A549 treated with CpdA at 1 μM for 4 hours (cell line): ENCODE data around the gene HBB. TPM values are rescaled to one million over a fixed set of nuclear protein-coding genes. Genes with fewer than 3 reads are reported as not detected.

Source experiments
- total RNA-seq: library from RNA; stranded (reverse); fragments of 200-300 nt; extraction: Qiagen RNA extraction; gene quantifications from 5 replicates; pipeline ENCODE4 v1.2.3, GENCODE V29; 2022; ENCODE audit warnings: low read depth

Gene HBB
- total RNA-seq = not detected in 5 replicates

GRCh38 chr11:5226732-5227310, at the start of gene HBB:
TSS of gene HBB (minus strand) at chr11:5227071. CDS start at chr11:5227021, 50 bp downstream.

DNA sequence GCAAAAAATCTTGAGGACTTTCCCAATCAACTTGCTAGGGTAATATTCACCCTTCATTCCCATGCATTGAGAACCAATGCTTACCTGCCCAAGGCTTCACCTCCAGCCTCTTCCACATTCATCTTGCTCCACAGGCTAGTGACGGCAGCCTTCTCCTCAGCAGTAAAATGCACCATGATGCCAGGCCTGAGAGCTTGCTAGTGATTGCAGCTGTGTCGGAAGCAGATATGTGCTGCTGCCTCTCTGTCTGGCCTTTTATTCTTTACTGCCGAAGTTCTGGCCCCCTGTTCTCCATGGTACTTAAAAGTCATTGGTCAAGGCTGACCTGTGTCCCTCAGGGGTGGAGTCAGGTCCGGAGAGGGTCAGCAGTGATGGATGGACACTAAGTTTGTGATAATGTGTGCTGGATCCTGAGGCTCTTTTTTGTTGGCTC, 42.9 kb upstream of the HBB start, which contains the start of gene HBE1:
Gene HBE1 (minus strand): TSS at position 231 of the 433 bp plus-strand sequence. CDS start 55 bp downstream, at position 176.

GRCh38 chr11:5254646-5255413, 28.0 kb upstream of the HBB start, which contains the start of gene HBG2:
TSS of gene HBG2 (minus strand) at chr11:5254781. CDS start at chr11:5254728, 53 bp downstream.

DNA sequence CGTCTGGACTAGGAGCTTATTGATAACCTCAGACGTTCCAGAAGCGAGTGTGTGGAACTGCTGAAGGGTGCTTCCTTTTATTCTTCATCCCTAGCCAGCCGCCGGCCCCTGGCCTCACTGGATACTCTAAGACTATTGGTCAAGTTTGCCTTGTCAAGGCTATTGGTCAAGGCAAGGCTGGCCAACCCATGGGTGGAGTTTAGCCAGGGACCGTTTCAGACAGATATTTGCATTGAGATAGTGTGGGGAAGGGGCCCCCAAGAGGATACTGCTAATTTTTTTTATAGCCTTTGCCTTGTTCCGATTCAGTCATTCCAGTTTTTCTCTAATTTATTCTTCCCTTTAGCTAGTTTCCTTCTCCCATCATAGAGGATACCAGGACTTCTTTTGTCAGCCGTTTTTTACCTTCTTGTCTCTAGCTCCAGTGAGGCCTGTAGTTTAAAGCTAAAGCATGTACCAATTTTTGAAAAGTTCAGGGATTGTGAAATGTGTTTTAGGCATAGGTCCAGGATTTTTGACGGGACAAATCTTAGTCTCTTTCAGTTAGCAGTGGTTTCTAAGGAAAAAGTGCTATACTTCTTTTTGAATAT, 23.0 kb upstream of the HBB start, which contains the start of gene HBG1:
Gene HBG1 (minus strand): TSS at position 51 of the 590 bp plus-strand sequence. CDS start 53 bp downstream, outside the sequence.

DNA sequence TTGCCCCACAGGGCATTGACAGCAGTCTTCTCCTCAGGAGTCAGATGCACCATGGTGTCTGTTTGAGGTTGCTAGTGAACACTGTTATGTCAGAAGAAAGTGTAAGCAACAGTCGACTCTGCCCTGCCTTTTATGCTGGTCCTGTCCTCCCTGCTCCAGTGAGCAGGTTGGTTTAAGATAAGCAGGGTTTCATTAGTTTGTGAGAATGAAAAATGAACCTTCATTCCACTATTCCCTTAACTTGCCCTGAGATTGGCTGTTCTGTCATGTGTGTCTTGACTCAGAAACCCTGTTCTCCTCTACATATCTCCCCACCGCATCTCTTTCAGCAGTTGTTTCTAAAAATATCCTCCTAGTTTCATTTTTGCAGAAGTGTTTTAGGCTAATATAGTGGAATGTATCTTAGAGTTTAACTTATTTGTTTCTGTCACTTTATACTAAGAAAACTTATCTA, 7.5 kb upstream of the HBB start, which contains the start of gene HBD:
Gene HBD (minus strand): TSS at position 103 of the 454 bp plus-strand sequence. CDS start 50 bp downstream, at position 53.

GRCh38 chr11:5200582-5200981, 26.3 kb downstream of the HBB start, which contains the start of gene OR51V1:
TSS of gene OR51V1 (minus strand) at chr11:5200682. CDS start at chr11:5200682, 0 bp downstream.

Other genes with a start within 250 kb of the HBB start
- not detected in 5 replicates for gene OR51L1, start 232.2 kb downstream of the HBB start, total RNA-seq
- gene OR52J3, start 180.5 kb downstream of the HBB start, total RNA-seq = not detected in 5 replicates
- not detected in 5 replicates for gene OR52E2, start 167.4 kb downstream of the HBB start, total RNA-seq
- gene OR52E1, start 157.5 kb downstream of the HBB start, total RNA-seq = not detected in 5 replicates
- not detected in 5 replicates for gene OR52A5, start 88.7 kb downstream of the HBB start, total RNA-seq
- not detected in 5 replicates for gene OR52A1, start 72.3 kb downstream of the HBB start, total RNA-seq
- not detected in 5 replicates for gene OR51V1, start 26.4 kb downstream of the HBB start, total RNA-seq
- gene HBD, start 7.4 kb upstream of the HBB start, total RNA-seq = not detected in 5 replicates
- gene HBG1, start 22.8 kb upstream of the HBB start, total RNA-seq = not detected in 5 replicates
- not detected in 5 replicates for gene HBG2, start 27.7 kb upstream of the HBB start, total RNA-seq
- 0.09 to 0.78 TPM (median 0.23 TPM) in 4 of 5 replicates, not detected in the other for gene HBE1, start 42.9 kb upstream of the HBB start, total RNA-seq
- not detected in 5 replicates for gene OR51B4, start 74.9 kb upstream of the HBB start, total RNA-seq
- not detected in 5 replicates for gene OR51B2, start 97.2 kb upstream of the HBB start, total RNA-seq
- gene OR51B5, start 116.5 kb upstream of the HBB start, total RNA-seq = 0.03 TPM in 1 of 5 replicates, not detected in the others
- not detected in 5 replicates for gene OR51B6, start 124.4 kb upstream of the HBB start, total RNA-seq
- gene OR51M1, start 156.7 kb upstream of the HBB start, total RNA-seq = not detected in 5 replicates
- not detected in 5 replicates for gene OR51Q1, start 195.0 kb upstream of the HBB start, total RNA-seq
- not detected in 5 replicates for gene OR51I1, start 214.4 kb upstream of the HBB start, total RNA-seq
- not detected in 5 replicates for gene OR51I2, start 222.3 kb upstream of the HBB start, total RNA-seq